GM12873 (cell line): Measurements from ENCODE around the gene SETD1B.

Experiments used
- TF ChIP-seq, protein P1 (sequence below): IDR thresholded peaks from 2 replicates; pipeline ENCODE4 v1.5.1; 2012; ENCODE audit warnings: low read depth, mild to moderate bottlenecking, moderate library complexity, low read length, control low read depth; ENCODE audit not compliant: insufficient read depth; ENCODE audit errors: missing control alignments

The SETD1B gene

DNA sequence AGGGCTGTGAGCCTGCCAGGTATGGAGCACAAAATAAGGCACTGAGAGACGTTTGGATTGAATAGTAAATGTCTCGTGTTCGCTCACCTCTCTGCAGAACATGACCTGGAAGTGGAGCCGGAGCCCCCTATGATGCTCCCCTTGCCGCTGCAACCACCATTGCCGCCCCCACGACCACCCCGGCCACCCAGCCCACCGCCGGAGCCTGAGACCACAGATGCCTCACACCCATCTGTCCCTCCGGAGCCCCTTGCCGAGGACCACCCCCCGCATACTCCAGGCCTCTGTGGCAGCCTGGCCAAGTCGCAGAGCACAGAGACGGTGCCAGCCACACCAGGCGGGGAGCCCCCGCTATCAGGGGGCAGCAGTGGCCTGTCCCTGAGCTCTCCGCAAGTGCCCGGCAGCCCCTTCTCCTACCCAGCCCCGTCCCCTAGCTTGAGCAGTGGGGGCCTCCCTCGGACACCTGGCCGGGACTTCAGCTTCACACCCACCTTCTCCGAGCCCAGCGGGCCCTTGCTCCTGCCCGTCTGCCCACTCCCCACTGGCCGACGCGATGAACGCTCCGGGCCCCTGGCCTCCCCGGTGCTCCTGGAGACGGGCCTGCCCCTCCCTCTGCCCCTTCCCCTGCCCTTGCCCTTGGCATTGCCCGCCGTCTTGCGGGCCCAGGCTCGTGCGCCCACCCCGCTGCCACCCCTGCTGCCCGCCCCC lies 18.7 kb downstream of the SETD1B start:
- TF ChIP-seq, protein P1, sequence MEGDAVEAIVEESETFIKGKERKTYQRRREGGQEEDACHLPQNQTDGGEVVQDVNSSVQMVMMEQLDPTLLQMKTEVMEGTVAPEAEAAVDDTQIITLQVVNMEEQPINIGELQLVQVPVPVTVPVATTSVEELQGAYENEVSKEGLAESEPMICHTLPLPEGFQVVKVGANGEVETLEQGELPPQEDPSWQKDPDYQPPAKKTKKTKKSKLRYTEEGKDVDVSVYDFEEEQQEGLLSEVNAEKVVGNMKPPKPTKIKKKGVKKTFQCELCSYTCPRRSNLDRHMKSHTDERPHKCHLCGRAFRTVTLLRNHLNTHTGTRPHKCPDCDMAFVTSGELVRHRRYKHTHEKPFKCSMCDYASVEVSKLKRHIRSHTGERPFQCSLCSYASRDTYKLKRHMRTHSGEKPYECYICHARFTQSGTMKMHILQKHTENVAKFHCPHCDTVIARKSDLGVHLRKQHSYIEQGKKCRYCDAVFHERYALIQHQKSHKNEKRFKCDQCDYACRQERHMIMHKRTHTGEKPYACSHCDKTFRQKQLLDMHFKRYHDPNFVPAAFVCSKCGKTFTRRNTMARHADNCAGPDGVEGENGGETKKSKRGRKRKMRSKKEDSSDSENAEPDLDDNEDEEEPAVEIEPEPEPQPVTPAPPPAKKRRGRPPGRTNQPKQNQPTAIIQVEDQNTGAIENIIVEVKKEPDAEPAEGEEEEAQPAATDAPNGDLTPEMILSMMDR: no peak

DNA sequence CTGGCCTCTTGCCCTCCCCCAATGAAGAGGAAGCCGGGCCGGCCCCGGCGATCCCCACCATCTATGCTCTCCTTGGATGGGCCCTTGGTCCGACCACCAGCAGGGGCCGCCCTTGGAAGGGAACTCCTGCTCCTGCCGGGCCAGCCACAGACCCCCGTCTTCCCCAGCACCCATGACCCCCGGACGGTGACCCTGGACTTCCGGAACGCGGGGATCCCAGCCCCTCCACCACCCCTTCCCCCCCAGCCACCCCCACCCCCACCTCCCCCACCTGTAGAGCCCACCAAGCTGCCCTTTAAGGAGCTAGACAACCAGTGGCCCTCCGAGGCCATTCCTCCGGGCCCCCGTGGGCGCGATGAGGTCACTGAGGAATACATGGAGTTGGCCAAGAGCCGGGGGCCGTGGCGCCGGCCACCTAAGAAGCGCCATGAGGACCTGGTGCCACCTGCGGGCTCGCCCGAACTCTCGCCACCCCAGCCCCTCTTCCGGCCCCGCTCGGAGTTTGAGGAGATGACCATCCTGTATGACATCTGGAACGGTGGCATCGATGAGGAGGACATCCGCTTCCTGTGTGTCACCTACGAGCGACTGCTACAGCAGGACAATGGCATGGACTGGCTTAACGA lies 19.4 kb downstream of the SETD1B start:
- TF ChIP-seq, protein P1: no peak

DNA sequence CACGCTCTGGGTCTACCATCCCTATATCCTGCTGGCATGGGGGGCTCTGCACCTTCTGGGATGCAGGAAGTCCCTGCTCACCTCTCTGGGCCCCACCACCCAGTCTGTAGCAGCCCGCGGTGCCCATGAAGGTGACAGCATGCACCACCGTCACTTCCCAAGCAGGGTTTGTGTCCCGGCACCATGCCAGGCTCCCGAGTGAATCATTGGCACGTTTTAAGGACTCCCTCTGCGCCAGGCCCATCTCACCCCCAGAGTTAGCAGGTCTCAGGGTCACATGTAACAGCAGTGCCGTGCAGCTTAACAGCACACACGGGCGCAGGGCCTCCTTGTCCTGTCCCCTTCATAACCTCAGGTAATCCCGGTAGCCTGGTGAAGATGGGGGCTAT lies 19.9 kb downstream of the SETD1B start:
- TF ChIP-seq, protein P1: no peak

DNA sequence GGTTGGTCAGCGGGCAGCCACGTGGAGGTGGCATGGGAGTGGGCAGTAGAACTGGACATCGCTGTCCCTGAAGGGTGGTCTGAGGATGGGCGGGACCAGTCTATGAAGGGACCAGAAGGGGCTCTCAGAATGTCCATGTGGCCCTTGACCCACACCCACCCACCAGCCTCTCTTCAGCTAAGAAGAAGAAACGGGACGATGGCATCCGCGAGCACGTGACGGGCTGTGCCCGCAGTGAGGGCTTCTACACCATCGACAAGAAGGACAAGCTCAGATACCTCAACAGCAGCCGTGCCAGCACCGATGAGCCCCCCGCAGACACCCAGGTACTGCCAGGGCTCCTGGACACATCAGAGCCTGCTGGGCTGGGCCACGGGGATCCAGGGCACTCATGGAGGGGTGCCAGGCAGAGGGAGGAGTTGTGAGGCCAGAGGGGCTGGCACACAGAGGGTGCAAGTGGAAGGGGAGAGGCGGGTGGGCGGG lies 21.3 kb downstream of the SETD1B start:
- TF ChIP-seq, protein P1: no peak

DNA sequence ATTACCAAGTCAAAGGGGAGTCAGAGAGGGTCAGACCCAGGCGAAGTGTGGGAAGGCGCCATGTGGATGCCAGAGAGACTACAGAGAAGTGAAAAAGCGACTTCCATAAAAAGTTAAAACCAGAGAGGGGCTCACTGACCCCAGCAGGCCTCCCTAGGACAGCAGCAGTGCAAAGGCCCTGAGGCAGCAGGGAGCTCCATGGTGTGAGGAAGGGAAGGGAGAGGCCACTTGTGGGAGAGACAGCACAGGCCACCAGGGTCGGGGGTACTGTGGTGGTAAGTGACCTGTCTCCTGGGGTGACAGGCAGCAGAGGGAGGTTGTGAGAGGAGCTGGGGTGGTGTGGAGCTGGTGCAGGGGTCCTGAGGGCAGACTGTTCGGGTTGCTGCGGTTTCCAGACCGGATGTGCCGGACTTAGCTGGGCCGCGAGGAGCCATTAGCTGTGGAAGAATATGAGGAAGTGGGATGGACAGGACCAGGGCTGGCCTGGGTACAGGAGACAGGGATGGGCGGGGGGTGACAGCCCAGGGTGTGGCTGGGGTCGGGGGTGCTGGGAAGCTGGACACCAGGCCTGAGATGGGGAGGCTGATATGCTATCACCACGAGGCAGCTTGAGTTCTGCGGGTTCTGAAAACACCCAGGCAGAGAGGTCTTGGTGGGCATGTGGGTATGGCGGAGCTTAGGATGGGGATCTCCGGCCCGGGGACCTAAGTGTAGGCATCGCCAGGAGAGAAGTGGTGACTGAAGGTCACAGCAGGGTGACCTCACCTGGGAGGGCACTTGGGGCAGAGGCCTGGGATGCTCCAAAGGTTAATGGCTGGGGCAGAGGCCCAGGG lies 22.7 kb downstream of the SETD1B start:
- TF ChIP-seq, protein P1: no peak

DNA sequence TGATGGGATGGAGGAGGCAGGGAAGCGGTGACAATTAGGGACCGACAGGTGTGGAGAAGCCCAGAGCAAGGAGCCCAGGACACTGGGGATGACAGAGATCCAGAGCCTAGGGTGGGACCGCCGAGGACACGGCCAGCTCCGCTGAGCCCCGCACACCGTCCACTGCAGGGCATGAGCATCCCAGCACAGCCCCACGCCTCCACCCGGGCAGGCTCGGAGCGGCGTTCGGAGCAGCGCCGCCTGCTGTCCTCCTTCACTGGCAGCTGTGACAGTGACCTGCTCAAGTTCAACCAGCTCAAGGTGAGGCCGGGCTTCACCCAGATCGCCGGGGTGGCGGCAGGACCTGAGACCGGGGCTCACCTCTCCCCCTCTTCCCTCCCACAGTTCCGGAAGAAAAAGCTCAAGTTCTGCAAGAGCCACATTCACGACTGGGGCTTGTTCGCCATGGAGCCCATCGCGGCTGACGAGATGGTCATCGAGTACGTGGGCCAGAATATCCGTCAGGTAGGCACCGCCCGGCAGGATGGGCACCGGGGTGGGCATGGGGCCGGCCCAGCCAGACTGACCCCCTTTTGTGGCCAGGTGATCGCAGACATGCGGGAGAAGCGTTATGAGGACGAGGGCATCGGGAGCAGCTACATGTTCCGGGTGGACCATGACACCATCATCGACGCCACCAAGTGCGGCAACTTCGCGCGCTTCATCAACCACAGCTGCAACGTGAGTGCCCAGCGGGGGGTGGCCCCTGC lies 23.7 kb downstream of the SETD1B start:
- TF ChIP-seq, protein P1: no peak
